ENCODE measurements around the gene CHRDL1.
"Not testable (repeated sequence)": the region's sequence is repeated elsewhere in the genome, so short reads cannot be mapped to it uniquely, and the experiment has no call there.

CHRDL1 gene

DNA sequence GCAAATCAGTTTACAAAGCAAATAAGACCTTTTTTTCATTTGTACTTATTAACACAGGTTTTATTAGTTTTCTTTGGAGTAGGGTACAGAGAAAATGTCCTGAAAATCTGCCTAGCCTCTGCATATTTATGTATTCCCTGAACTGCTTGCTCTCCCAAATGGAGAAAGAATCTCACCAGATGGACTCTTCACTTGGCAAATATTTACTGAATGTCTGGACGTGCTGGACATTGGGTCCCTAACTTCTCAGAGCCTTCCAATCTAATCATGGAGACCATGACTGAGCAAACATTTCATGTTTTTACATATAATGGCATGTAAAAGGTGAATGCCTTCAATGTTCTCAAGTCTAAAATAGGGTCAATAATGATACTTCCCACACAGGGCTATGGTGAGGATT is 126.0 kb downstream of the CHRDL1 start:
- Histone ChIP-seq H3K4me3 (ENCODE audit: low read depth, low read length) (no peak overlapping the region), H3K36me3 (no peaks in the 10 kb centered on the region), H3K27me3 (no peaks in the 10 kb centered on the region), H3K9me3 (no peaks in the 10 kb centered on the region), H3K4me1 (no peaks in the 10 kb centered on the region)
- TF ChIP-seq, protein P1, sequence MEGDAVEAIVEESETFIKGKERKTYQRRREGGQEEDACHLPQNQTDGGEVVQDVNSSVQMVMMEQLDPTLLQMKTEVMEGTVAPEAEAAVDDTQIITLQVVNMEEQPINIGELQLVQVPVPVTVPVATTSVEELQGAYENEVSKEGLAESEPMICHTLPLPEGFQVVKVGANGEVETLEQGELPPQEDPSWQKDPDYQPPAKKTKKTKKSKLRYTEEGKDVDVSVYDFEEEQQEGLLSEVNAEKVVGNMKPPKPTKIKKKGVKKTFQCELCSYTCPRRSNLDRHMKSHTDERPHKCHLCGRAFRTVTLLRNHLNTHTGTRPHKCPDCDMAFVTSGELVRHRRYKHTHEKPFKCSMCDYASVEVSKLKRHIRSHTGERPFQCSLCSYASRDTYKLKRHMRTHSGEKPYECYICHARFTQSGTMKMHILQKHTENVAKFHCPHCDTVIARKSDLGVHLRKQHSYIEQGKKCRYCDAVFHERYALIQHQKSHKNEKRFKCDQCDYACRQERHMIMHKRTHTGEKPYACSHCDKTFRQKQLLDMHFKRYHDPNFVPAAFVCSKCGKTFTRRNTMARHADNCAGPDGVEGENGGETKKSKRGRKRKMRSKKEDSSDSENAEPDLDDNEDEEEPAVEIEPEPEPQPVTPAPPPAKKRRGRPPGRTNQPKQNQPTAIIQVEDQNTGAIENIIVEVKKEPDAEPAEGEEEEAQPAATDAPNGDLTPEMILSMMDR (IDR thresholded peaks at IDR 0.05; ENCODE audit: low read depth, low read length), result no peak
- no peak for DNase-seq

DNA sequence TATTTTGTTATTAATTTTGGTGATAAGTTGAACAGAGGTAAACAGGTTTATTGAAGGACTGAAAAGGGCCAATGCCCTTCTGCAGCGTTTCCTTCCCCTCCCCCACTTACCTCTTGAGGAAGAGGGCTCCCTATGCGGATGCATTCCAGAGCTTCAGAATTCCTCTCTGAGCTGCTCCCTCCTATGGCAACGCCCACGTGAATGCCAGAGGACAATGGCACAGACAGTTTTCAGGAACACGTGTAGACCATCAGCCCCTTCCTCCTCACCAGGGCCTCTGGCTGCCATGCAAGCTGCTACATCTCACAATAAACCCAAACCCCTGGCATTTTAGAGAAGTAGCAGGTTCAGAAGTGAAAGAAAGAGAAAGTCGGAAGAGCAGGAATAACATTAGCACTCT is 127.9 kb downstream of the CHRDL1 start:
- Histone ChIP-seq H3K9me3 (no peaks in the 10 kb centered on the region), H3K36me3 (no peaks in the 10 kb centered on the region), H3K27me3 (no peaks in the 10 kb centered on the region), H3K4me1 (no peaks in the 10 kb centered on the region), H3K4me3 (ENCODE audit: low read depth, low read length) (no peak overlapping the region)
- TF ChIP-seq, protein P1 (IDR thresholded peaks at IDR 0.05; ENCODE audit: low read depth, low read length), result no peak
- DNase-seq, result no peak

DNA sequence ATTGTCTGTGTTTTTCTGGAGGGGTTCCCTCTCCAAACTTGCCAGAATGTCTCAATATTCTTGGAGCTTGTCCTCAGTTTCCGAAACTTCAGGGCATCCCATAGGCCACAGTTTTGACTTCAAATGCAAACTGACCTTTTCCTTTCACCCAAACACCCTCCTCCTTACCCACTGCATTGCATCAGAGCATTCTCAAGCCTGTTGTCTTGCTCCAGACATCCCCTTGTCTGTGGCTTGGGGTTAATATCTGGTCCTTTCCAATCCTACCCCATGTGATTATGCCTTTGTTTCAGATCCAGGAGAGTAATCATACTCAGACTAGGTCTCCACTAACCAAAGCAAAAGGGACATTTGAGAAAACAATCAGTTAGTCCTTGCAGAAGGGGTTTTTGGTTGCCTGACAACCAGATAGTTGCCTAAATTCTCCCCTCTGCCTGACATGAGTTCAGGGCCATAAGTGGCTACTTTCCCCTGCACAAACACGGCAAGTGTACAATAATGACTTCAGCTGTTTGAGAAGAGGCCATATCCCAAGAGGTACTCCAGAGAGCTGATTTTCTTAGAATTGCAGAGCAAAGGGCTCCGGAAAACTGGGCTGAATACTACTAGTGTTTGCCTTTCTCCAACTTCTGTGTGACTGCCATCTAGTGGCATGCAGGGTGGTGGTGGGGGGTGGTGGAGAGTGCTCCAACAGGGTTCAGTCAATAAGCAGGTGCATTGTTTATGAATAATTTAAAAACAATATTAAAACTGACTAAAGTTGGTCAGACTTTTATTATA is 130.2 kb downstream of the CHRDL1 start:
- Histone ChIP-seq H3K4me1 (no peaks in the 10 kb centered on the region), H3K27me3 (no peaks in the 10 kb centered on the region), H3K36me3 (no peaks in the 10 kb centered on the region), H3K9me3 (no peaks in the 10 kb centered on the region), H3K4me3 (ENCODE audit: low read depth, low read length) (no peak overlapping the region)
- DNase-seq, result peak; percentile 44
- TF ChIP-seq, protein P1 (IDR thresholded peaks at IDR 0.05; ENCODE audit: low read depth, low read length), result peak; percentile 60

DNA sequence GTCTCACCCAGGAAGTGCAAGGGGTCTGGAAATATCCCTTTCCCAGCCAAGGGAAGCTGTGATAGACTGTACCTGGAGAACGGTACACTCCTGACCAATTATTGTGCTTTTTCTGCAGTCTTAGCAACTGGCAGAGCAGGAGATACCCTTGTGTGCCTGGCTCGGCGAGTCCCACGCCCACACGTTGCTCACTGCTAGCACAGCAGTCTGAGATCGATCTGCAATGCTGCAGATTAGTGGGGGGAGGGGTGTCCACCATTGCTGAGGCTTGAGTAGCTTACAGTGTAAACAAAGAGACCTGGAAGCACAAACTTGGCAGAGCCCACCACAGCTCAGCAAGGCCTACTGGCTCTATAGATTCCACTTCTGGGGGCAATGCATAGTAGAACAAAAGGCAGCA is 138.5 kb downstream of the CHRDL1 start:
- no peaks in the 10 kb centered on the region for H3K36me3 ChIP-seq
- DNase-seq, result peak; percentile 2
- H3K27me3 ChIP-seq, result no peaks in the 10 kb centered on the region
- TF ChIP-seq, protein P1 (IDR thresholded peaks at IDR 0.05; ENCODE audit: low read depth, low read length), result no peak
- no peaks in the 10 kb centered on the region for H3K9me3 ChIP-seq
- H3K4me3 ChIP-seq (ENCODE audit: low read depth, low read length), result no peak overlapping the region
- H3K4me1 ChIP-seq, result no peaks in the 10 kb centered on the region

DNA sequence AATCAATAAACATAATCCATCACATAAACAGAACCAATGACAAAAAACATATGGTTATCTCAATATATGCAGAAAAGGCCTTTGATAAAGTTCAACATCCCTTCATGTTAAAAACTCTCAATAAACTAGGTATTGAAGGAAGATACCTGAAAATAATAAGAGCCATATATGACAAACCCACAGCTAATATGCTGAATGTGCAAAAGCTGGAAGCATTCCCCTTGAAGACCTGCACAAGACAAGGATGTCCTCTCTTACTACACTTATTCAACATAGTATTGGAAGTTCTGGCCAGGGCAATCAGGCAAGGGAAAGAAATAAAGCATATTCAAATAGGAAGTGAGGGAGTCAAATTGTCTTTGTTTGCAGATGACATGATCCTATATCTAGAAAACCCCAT is 141.3 kb downstream of the CHRDL1 start:
- DNase-seq; H3K4me3 ChIP-seq (ENCODE audit: low read depth, low read length); H3K4me1 ChIP-seq; H3K36me3 ChIP-seq; H3K9me3 ChIP-seq; H3K27me3 ChIP-seq: not testable (repeated sequence)

DNA sequence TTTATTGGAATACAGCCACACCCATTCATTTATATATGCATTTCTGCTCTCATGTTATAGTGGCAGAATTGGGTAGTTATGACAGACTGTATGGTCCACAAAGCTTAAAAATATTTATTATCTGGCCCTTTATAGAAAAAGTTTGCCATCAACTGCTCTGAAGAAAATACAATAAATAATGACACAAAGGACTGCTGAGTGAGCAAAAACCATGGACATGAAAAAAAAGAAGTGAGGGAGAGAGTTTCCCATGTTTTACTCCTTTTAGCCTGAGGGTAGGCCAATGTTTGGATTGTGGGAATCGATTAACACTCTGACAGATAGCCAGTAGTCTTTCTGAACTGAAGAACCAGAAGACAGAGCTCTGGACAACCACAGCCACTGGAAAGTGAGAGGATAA is 149.2 kb downstream of the CHRDL1 start:
- no peaks in the 10 kb centered on the region for H3K4me1 ChIP-seq
- no peaks in the 10 kb centered on the region for H3K36me3 ChIP-seq
- H3K27me3 ChIP-seq, result no peaks in the 10 kb centered on the region
- no peaks in the 10 kb centered on the region for H3K9me3 ChIP-seq
- TF ChIP-seq, protein P1 (IDR thresholded peaks at IDR 0.05; ENCODE audit: low read depth, low read length), result no peak
- no peak overlapping the region for H3K4me3 ChIP-seq (ENCODE audit: low read depth, low read length)
- no peak for DNase-seq

All from BE2C (cell line).